ENCODE data around the gene ANKRD18B.
"Not testable (repeated sequence)": the region's sequence is repeated elsewhere in the genome, so short reads cannot be mapped to it uniquely, and the experiment has no call there.

DNA sequence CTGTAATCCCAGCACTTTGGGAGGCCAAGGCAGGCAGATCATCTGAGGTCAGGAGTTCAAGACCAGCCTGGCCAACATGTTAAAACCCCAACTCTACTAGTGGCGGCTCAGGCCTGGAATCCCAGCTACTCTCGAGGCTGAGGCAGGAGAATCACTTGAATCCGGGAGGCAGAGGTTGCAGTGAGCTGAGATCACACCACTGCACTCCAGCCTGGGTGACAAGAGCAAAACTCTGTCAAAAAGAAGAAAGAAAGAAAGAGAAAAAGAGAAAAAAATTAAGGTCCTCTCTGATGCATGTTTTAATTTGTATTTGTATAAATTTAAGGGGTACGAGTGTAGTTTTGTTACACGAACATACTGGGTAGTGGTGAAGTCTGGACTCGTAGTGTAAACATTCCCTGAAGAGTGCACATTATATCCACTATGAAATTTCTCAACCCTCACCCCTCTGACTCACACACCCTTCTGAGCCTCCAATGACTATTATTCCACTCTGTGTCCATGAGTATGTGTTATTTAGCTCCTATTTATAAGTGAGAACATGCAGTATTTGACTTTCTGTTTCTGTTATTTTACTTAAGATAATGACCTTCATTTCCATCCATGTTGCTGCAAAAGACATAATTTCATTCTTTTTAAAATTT lies 6.0 kb upstream of the ANKRD18B start:
- not testable (repeated sequence) for TF ChIP-seq CTCF (IDR thresholded peaks at IDR 0.05; ENCODE audit: low read length); EZH2 (optimal IDR thresholded peaks at IDR 0.05; ENCODE audit: low read depth, low read length); EZH2phosphoT487 (IDR thresholded peaks at IDR 0.05; ENCODE audit: low read length)
